ENCODE results near the gene TMEM184B. TPM values are rescaled to one million over a fixed set of nuclear protein-coding genes. Genes with fewer than 3 reads are reported as not detected.

TMEM184B gene
- total RNA-seq, 1 experiment from 2014 or later, result 89.7 TPM

DNA sequence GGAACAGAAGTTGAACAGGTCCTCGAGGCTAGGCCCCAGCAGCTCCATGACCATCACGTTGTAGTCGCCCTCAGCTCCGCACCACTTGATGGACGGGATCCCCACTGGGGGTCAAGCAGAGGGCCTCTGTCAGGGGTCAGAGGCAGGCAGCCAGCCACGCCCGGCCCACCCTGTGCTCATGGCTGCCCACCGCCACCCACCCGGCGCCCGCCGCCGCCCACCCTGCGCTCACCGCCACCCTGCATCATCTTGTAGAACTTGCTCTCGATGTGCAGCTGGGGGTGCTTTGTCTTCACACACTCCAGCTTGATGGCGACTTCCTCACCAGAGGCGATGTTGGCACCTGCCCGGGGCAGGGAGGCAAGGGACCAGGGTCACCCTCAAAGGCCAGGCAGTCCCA, 30.1 kb upstream of the TMEM184B start:
- H3K4me3 Mint-ChIP-seq, result no peak overlapping the region
- no peak for ATAC-seq
- H3K9me3 Mint-ChIP-seq, result no peaks in the 10 kb centered on the region
- H3K27me3 Mint-ChIP-seq (ENCODE audit: low read depth), result no peaks in the 10 kb centered on the region
- H3K36me3 Mint-ChIP-seq, result peaks cover 58% of the 10 kb centered on the region
- ChIA-PET CTCF (no interaction called here), POLR2A (no interaction called here)
- H3K27ac Mint-ChIP-seq, result no peak overlapping the region
- DNase-seq (ENCODE audit: low spot score), result no peak
- peaks cover 35% of the 10 kb centered on the region for H3K4me1 Mint-ChIP-seq
- TF ChIP-seq GTF2I (CRISPR knock-in tag; conservative IDR thresholded peaks at IDR 0.05) (no peak), GRHL2 (CRISPR knock-in tag; IDR thresholded peaks at IDR 0.05; ENCODE audit: insufficient replicate concordance, severe bottlenecking) (no peak), MYBL2 (CRISPR knock-in tag; IDR thresholded peaks at IDR 0.05) (no peak), FOXJ3 (CRISPR knock-in tag; IDR thresholded peaks at IDR 0.05; ENCODE audit: borderline replicate concordance) (no peak), JAZF1 (CRISPR knock-in tag; IDR thresholded peaks at IDR 0.05) (no peak), E2F5 (CRISPR knock-in tag; IDR thresholded peaks at IDR 0.05) (no peak), AR (CRISPR knock-in tag; IDR thresholded peaks at IDR 0.05) (no peak), TEAD4 (CRISPR knock-in tag; IDR thresholded peaks at IDR 0.05) (no peak), NR3C1 (CRISPR knock-in tag; conservative IDR thresholded peaks at IDR 0.05; ENCODE audit: low read depth) (no peak), ZNF423 (CRISPR knock-in tag; IDR thresholded peaks at IDR 0.05) (no peak), ZBTB21 (CRISPR knock-in tag; IDR thresholded peaks at IDR 0.05; ENCODE audit: borderline replicate concordance) (no peak), ELF4 (CRISPR knock-in tag; IDR thresholded peaks at IDR 0.05; ENCODE audit: low read depth) (no peak), ZNF219 (CRISPR knock-in tag; IDR thresholded peaks at IDR 0.05; ENCODE audit: borderline replicate concordance) (no peak), ZMAT4 (CRISPR knock-in tag; IDR thresholded peaks at IDR 0.05) (no peak), OVOL2 (CRISPR knock-in tag; IDR thresholded peaks at IDR 0.05; ENCODE audit: borderline replicate concordance) (no peak), ZNF425 (CRISPR knock-in tag; conservative IDR thresholded peaks at IDR 0.05) (no peak), SMAD3 (CRISPR knock-in tag; IDR thresholded peaks at IDR 0.05; ENCODE audit: borderline replicate concordance) (no peak), HMGA2 (CRISPR knock-in tag; IDR thresholded peaks at IDR 0.05) (no peak)
- TF ChIP-seq, protein P1, sequence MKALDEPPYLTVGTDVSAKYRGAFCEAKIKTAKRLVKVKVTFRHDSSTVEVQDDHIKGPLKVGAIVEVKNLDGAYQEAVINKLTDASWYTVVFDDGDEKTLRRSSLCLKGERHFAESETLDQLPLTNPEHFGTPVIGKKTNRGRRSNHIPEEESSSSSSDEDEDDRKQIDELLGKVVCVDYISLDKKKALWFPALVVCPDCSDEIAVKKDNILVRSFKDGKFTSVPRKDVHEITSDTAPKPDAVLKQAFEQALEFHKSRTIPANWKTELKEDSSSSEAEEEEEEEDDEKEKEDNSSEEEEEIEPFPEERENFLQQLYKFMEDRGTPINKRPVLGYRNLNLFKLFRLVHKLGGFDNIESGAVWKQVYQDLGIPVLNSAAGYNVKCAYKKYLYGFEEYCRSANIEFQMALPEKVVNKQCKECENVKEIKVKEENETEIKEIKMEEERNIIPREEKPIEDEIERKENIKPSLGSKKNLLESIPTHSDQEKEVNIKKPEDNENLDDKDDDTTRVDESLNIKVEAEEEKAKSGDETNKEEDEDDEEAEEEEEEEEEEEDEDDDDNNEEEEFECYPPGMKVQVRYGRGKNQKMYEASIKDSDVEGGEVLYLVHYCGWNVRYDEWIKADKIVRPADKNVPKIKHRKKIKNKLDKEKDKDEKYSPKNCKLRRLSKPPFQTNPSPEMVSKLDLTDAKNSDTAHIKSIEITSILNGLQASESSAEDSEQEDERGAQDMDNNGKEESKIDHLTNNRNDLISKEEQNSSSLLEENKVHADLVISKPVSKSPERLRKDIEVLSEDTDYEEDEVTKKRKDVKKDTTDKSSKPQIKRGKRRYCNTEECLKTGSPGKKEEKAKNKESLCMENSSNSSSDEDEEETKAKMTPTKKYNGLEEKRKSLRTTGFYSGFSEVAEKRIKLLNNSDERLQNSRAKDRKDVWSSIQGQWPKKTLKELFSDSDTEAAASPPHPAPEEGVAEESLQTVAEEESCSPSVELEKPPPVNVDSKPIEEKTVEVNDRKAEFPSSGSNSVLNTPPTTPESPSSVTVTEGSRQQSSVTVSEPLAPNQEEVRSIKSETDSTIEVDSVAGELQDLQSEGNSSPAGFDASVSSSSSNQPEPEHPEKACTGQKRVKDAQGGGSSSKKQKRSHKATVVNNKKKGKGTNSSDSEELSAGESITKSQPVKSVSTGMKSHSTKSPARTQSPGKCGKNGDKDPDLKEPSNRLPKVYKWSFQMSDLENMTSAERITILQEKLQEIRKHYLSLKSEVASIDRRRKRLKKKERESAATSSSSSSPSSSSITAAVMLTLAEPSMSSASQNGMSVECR (CRISPR knock-in tag; IDR thresholded peaks at IDR 0.05; ENCODE audit: borderline replicate concordance), result no peak
- TF ChIP-seq, protein P2, sequence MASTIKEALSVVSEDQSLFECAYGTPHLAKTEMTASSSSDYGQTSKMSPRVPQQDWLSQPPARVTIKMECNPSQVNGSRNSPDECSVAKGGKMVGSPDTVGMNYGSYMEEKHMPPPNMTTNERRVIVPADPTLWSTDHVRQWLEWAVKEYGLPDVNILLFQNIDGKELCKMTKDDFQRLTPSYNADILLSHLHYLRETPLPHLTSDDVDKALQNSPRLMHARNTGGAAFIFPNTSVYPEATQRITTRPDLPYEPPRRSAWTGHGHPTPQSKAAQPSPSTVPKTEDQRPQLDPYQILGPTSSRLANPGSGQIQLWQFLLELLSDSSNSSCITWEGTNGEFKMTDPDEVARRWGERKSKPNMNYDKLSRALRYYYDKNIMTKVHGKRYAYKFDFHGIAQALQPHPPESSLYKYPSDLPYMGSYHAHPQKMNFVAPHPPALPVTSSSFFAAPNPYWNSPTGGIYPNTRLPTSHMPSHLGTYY (CRISPR knock-in tag; IDR thresholded peaks at IDR 0.05), result no peak

Data from WTC11 (cell line).